AG09319 (cell line): ENCODE data around the gene DACT1.
A peak's percentile ranks its signal among the peaks of the same experiment; 100 is the strongest.
"Not testable (repeated sequence)": the region's sequence is repeated elsewhere in the genome, so short reads cannot be mapped to it uniquely, and the experiment has no call there.

ENCODE experiments used
- DNase-seq: peaks from one replicate; pipeline ENCODE4 v3.0.0-alpha.2; 2010; ENCODE audit warnings: low read depth; ENCODE audit errors: extremely low read depth
- CTCF ChIP-seq: IDR thresholded peaks from 2 replicates; pipeline ENCODE4 v1.5.1; 2011; ENCODE audit warnings: low read depth, mild to moderate bottlenecking, inconsistent platforms, low read length, moderate library complexity

Gene DACT1

GRCh38 chr14:58637391-58638230 is at the start of gene DACT1:
TSS of gene DACT1 (plus strand) at chr14:58637962. CDS start at chr14:58638203, 241 bp downstream.
- DNase-seq, result peak; percentile 50
- no peak for TF ChIP-seq CTCF

- DNase-seq, result not testable (repeated sequence)
These were observed 49.4 kb upstream of the DACT1 start for GRCh38 chr14:58588321-58588720.

- DNase-seq, result no peak
- no peak for TF ChIP-seq CTCF
These were observed 43.8 kb upstream of the DACT1 start for GRCh38 chr14:58593977-58594376.

- TF ChIP-seq CTCF, result no peak
- DNase-seq, result no peak
These were observed 40.7 kb upstream of the DACT1 start for GRCh38 chr14:58597041-58597440.

GRCh38 chr14:58598028-58598803 is 39.5 kb upstream of the DACT1 start:
- no peak for TF ChIP-seq CTCF
- DNase-seq, result no peak

- DNase-seq, result no peak
- no peak for TF ChIP-seq CTCF
These were observed 38.8 kb upstream of the DACT1 start for GRCh38 chr14:58598804-58599525.

- TF ChIP-seq CTCF, result no peak
These were observed 38.1 kb upstream of the DACT1 start for GRCh38 chr14:58599707-58600106.

More at GRCh38 chr14:58599707-58600106, 38.1 kb upstream of the DACT1 start:
- DNase-seq, result no peak
